T-cell (primary cell): ENCODE results near the gene KIAA0513. TPM values are rescaled to one million over a fixed set of nuclear protein-coding genes. Genes with fewer than 3 reads are reported as not detected.
A peak's percentile ranks its signal among the peaks of the same experiment; 100 is the strongest.
"Not testable (repeated sequence)": the region's sequence is repeated elsewhere in the genome, so short reads cannot be mapped to it uniquely, and the experiment has no call there.

Source experiments
- ATAC-seq, 4 experiments: fragments of 200-7000 bp in 3 of 4; fragments of 150-1000 bp in 1 of 4; cut with Tn5 transposase; replicated peaks in 1 of 4; 1 replicate in 3 of 4; 2 replicates in 1 of 4; pipeline ENCODE4 v1.10.0; 2021; ENCODE audit warnings: moderate library complexity in 3 of 4, mild to moderate bottlenecking in 2 of 4, moderate number of reproducible peaks in 1 of 4
- CTCF ChIA-PET, 2 donors: fragments of 300-600 bp; sonication (Branson Sonifier 250); formaldehyde crosslinking; loops; one replicate each; lab custom pipeline; 2022; ENCODE audit warnings: antibody characterized with exemption in 2 of 2; lab: Charles Lee
- POLR2A ChIA-PET, 2 donors: fragments of 300-600 bp; sonication (Branson Sonifier 250); formaldehyde crosslinking; loops; one replicate each; lab custom pipeline; 2022; ENCODE audit warnings: antibody characterized with exemption in 2 of 2; lab: Charles Lee
- DNase-seq, 35 experiments: peaks; one replicate each; pipeline versions ENCODE4 v3.0.0 to v3.0.0-alpha.2; 2013 to 2023
- H3K27ac ChIP-seq: one replicate; pipeline ENCODE4 v1.5.1; 2013; ENCODE audit warnings: low read length
- H3K27me3 ChIP-seq, 2 experiments: replicated peaks in 1 of 2; 1 replicate in 1 of 2; 2 replicates in 1 of 2; pipeline versions ENCODE4 v1.6.1 to v1.7.0; 2013; ENCODE audit warnings: low read length in 1 of 2, mixed read lengths in 1 of 2; ENCODE audit not compliant: control insufficient read depth in 2 of 2, insufficient read depth in 2 of 2; ENCODE audit errors: extremely low read depth in 1 of 2
- H3K36me3 ChIP-seq, 2 donors: 1 replicate in 1 of 2; 2 replicates in 1 of 2; pipeline versions ENCODE4 v1.6.1 to v1.7.0; 2013; ENCODE audit warnings: low read length in 1 of 2; ENCODE audit not compliant: control insufficient read depth in 2 of 2, insufficient read depth in 1 of 2; ENCODE audit errors: extremely low read depth in 1 of 2
- H3K4me1 ChIP-seq, 2 experiments: 1 replicate in 1 of 2; 2 replicates in 1 of 2; pipeline versions ENCODE4 v1.6.1 to v1.7.0; 2013; ENCODE audit warnings: low read length in 2 of 2, mixed read lengths in 1 of 2; ENCODE audit not compliant: insufficient read depth in 2 of 2, control insufficient read depth in 1 of 2; ENCODE audit errors: extremely low read depth in 1 of 2
- H3K4me3 ChIP-seq, 2 donors: 1 replicate in 1 of 2; 2 replicates in 1 of 2; pipeline versions ENCODE4 v1.5.1 to v1.7.0; 2013; ENCODE audit warnings: mild to moderate bottlenecking in 2 of 2, low read length in 1 of 2, moderate library complexity in 1 of 2; ENCODE audit not compliant: control insufficient read depth in 1 of 2; ENCODE audit errors: extremely low read depth in 1 of 2
- H3K9me3 ChIP-seq: 2 replicates; pipeline ENCODE4 v1.7.0; 2013
- H3K27ac Mint-ChIP-seq, 2 donors: one replicate each; pipeline ENCODE4 v1.8.0; 2020 to 2021; ENCODE audit warnings: mild to moderate bottlenecking in 2 of 2, mixed read lengths in 2 of 2
- H3K27me3 Mint-ChIP-seq, 2 donors: one replicate each; pipeline ENCODE4 v1.8.0; 2021 to 2022; ENCODE audit warnings: mixed read lengths in 2 of 2
- H3K36me3 Mint-ChIP-seq: one replicate; pipeline ENCODE4 v1.8.0; 2021; ENCODE audit warnings: mixed read lengths
- H3K4me1 Mint-ChIP-seq, 3 donors: one replicate each; pipeline ENCODE4 v1.8.0; 2020 to 2022; ENCODE audit warnings: mixed read lengths in 3 of 3, mild to moderate bottlenecking in 1 of 3
- H3K4me3 Mint-ChIP-seq, 3 donors: one replicate each; pipeline ENCODE4 v1.8.0; 2020 to 2022; ENCODE audit warnings: mild to moderate bottlenecking in 3 of 3, mixed read lengths in 3 of 3, moderate library complexity in 3 of 3
- H3K9me3 Mint-ChIP-seq, 3 donors: one replicate each; pipeline ENCODE4 v1.8.0; 2020 to 2022; ENCODE audit warnings: mixed read lengths in 3 of 3
- WGBS: methylation state at CpG from one replicate; pipeline ENCODE4 v1.1.5; 2013; ENCODE audit warnings: missing lambda C conversion rate; ENCODE audit not compliant: insufficient coverage; 5-methylcytosine and 5-hydroxymethylcytosine counted together
- total RNA-seq, 35 experiments: library from RNA in 6 of 35; stranded (reverse) in 6 of 35; fragments of 120-200 nt in 1 of 35; gene quantifications; one replicate each; pipeline versions ENCODE4 v1.2.1 to v1.2.4 and lab custom pipeline; 2013 to 2026

Gene KIAA0513
- total RNA-seq, 5 donors from 2014 or later (not counting 1 experiment from before 2014, with no cell fraction given) = 9.2 to 19.7 (median 17.2) TPM

- Mint-ChIP-seq H3K4me1 (peaks cover 9 to 13% (median 10%) of the 10 kb centered on the region in 3 donors), H3K9me3 (no peaks in the 10 kb centered on the region), H3K36me3 (no peaks in the 10 kb centered on the region), H3K27me3 (no peaks in the 10 kb centered on the region), H3K27ac (peak overlapping the region in 1 of 2 donors; percentile 28), H3K4me3 (no peak overlapping the region)
- Histone ChIP-seq H3K27ac (no peak overlapping the region), H3K36me3 (no peaks in the 10 kb centered on the region), H3K4me3 (no peak overlapping the region), H3K27me3 (peaks cover 0 to 3% of the 10 kb centered on the region in 2 experiments), H3K4me1 (peaks cover 0 to 14% of the 10 kb centered on the region in 2 experiments), H3K9me3 (no peaks in the 10 kb centered on the region)
- DNase-seq = no peak
- WGBS = 96% methylated on average over 12 of the region's 14 CpGs
- CTCF ChIA-PET = interaction anchor here in 1 of 2 donors (1.2 kb wide), 1 partner anchor 10 kb away, joined by 5 read pairs; no protein-coding TSS in a partner anchor
- no peak for ATAC-seq
- POLR2A ChIA-PET = no interaction called here
These were observed 85.7 kb downstream of the KIAA0513 start for GRCh38 chr16:85113168-85113733.

DNA sequence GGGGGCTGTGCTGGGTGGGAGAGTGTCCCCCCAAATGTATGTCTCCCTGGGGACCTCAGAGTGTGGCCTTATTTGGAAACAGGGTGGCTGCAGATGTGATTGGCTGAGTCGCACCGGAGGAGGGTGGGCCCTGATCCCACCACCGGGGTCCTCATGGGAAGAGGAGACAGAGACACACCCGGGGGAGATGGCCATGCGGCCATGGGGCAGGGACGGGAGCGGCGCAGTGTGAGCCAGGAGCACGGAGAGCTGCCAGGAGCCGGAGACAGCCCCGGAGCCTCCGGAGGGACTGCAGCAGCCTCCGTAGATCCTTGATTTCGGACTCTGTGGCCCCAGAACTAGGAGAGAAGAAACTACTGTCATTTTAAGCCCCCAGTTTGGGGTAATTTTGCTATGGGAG is 86.3 kb downstream of the KIAA0513 start:
- CTCF ChIA-PET = interaction anchor here in 1 of 2 donors (1.1 to 1.2 kb wide), 2 partner anchors 9 to 13 kb away, joined by 3 to 5 read pairs; no protein-coding TSS in a partner anchor
- H3K27ac Mint-ChIP-seq = no peak overlapping the region

DNA sequence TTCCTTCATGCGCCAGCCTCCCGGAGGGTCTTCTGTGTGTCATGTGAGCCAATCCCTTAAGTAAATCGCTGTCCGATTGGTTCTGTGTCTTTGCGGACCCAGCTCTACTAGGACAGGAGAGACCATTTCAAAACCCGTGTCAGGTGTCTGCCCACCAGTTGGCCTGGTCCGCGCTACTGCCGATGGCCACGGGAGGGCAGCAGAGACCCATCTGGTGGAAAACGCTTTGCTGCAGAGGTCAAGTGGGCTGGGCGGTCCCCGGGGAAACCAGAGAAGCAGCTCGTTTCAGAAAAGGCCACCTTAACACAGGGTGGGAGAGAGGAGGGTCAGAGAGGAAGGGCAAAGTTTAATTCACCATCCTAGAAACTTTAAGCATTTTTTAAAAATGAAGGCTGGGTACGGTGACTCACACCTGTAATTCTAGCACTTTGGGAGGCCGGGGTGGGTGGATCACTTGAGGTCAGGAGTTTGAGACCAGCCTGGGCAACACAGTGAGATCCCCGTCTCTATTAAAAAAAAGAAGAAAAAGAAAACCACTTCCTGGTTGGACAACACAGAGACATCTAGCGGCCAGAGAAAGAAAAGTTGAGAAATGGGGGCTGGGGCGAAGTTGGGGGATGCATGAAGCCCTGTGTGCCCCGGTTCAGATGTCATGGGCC is 87.4 kb downstream of the KIAA0513 start:
- POLR2A ChIA-PET = no interaction called here
- H3K27ac ChIP-seq = peak overlapping the region; percentile 0
- no peaks in the 10 kb centered on the region for H3K36me3 Mint-ChIP-seq
- ATAC-seq (peak; percentile 77 to 88 (median 83)), DNase-seq (peak; percentile 31 to 82 (median 68))
- peaks cover 0 to 3% of the 10 kb centered on the region in 2 experiments for H3K27me3 ChIP-seq
- peak overlapping the region; percentile 63 to 78 (median 65) for H3K4me3 Mint-ChIP-seq
- H3K9me3 Mint-ChIP-seq = no peaks in the 10 kb centered on the region
- no peaks in the 10 kb centered on the region for H3K27me3 Mint-ChIP-seq
- H3K27ac Mint-ChIP-seq = peak overlapping the region; percentile 13 to 53
- peaks cover 0 to 14% of the 10 kb centered on the region in 2 experiments for H3K4me1 ChIP-seq
- no peaks in the 10 kb centered on the region for H3K36me3 ChIP-seq
- peak overlapping the region; percentile 2 to 44 for H3K4me3 ChIP-seq
- no peaks in the 10 kb centered on the region for H3K9me3 ChIP-seq
- H3K4me1 Mint-ChIP-seq = peaks cover 9 to 11% (median 10%) of the 10 kb centered on the region in 3 donors
- WGBS = 10% methylated on average over 11 of the region's 20 CpGs
- CTCF ChIA-PET = interaction anchor here (0.6 to 1.2 kb wide), 9 partner anchors 8 to 937 kb away, joined by 3 to 5 read pairs (median 3); no protein-coding TSS in a partner anchor

More for the DNA sequence above, 86.3 kb downstream of the KIAA0513 start:
- peaks cover 0 to 14% of the 10 kb centered on the region in 2 experiments for H3K4me1 ChIP-seq
- H3K27ac ChIP-seq = no peak overlapping the region
- no peak for DNase-seq
- H3K36me3 ChIP-seq = no peaks in the 10 kb centered on the region
- no peak for ATAC-seq
- Mint-ChIP-seq H3K4me1 (peaks cover 9 to 13% (median 10%) of the 10 kb centered on the region in 3 donors), H3K36me3 (no peaks in the 10 kb centered on the region), H3K4me3 (no peak overlapping the region), H3K27me3 (no peaks in the 10 kb centered on the region), H3K9me3 (no peaks in the 10 kb centered on the region)
- WGBS = 83% methylated on average over 12 of the region's 14 CpGs
- H3K27me3 ChIP-seq = peaks cover 0 to 3% of the 10 kb centered on the region in 2 experiments
- no peaks in the 10 kb centered on the region for H3K9me3 ChIP-seq
- no peak overlapping the region for H3K4me3 ChIP-seq
- POLR2A ChIA-PET = no interaction called here

GRCh38 chr16:85117418-85117817 is 89.8 kb downstream of the KIAA0513 start:
- no peak for DNase-seq
- POLR2A ChIA-PET = no interaction called here
- no peaks in the 10 kb centered on the region for H3K27me3 Mint-ChIP-seq
- H3K36me3 Mint-ChIP-seq = no peaks in the 10 kb centered on the region
- 77% methylated on average over 6 of the region's 12 CpGs for WGBS
- no peak for ATAC-seq
- no peaks in the 10 kb centered on the region for H3K9me3 ChIP-seq
- no peaks in the 10 kb centered on the region for H3K9me3 Mint-ChIP-seq
- no peak overlapping the region for H3K4me3 Mint-ChIP-seq
- no peak overlapping the region for H3K4me3 ChIP-seq
- CTCF ChIA-PET = no interaction called here
- no peaks in the 10 kb centered on the region for H3K36me3 ChIP-seq
- no peak overlapping the region for H3K27ac Mint-ChIP-seq
- H3K27me3 ChIP-seq = peaks cover 0 to 3% of the 10 kb centered on the region in 2 experiments
- H3K27ac ChIP-seq = no peak overlapping the region
- peaks cover 0 to 14% of the 10 kb centered on the region in 2 experiments for H3K4me1 ChIP-seq
- peaks cover 9 to 11% (median 10%) of the 10 kb centered on the region in 3 donors for H3K4me1 Mint-ChIP-seq

- ATAC-seq = no peak
- H3K27ac ChIP-seq = no peak overlapping the region
- Mint-ChIP-seq H3K4me3 (no peak overlapping the region), H3K36me3 (no peaks in the 10 kb centered on the region), H3K9me3 (no peaks in the 10 kb centered on the region), H3K27me3 (no peaks in the 10 kb centered on the region), H3K27ac (no peak overlapping the region), H3K4me1 (peaks cover 3 to 7% (median 6%) of the 10 kb centered on the region in 3 donors)
- WGBS = 100% methylated on average over 1 of the region's 4 CpGs
- ChIA-PET CTCF (no interaction called here), POLR2A (no interaction called here)
- no peak overlapping the region for H3K4me3 ChIP-seq
- H3K36me3 ChIP-seq = no peaks in the 10 kb centered on the region
- H3K4me1 ChIP-seq = peaks cover 0 to 7% of the 10 kb centered on the region in 2 experiments
- no peaks in the 10 kb centered on the region for H3K27me3 ChIP-seq
- DNase-seq = no peak
- H3K9me3 ChIP-seq = no peaks in the 10 kb centered on the region
These were observed 92.4 kb downstream of the KIAA0513 start for GRCh38 chr16:85120006-85120340.

DNA sequence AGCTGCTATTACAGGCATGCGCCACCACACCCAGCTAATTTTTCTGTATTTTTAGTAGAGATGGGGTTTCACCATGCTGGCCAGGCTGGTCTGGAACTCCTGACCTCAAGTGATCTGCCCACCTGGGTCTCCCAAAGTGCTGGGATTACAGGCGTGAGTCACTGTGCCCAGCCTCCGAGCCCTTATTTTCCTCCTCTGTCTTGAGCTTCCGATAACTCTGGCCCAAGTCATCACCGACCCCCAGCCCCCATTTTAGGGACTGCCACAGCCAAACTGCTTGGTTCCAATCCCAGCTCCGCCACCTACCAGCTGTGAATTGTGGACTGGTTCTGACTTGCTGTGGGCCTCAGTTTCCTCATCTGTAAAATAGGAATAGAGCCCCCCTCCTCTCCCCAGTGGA is 95.8 kb downstream of the KIAA0513 start:
- CTCF ChIA-PET = interaction anchor here (0.7 kb wide), 3 partner anchors 9 to 628 kb away, joined by 4 to 5 read pairs (median 5); no protein-coding TSS in a partner anchor

More for the DNA sequence above, 95.8 kb downstream of the KIAA0513 start:
- not testable (repeated sequence) for H3K36me3 ChIP-seq, H3K4me3 ChIP-seq, H3K27ac Mint-ChIP-seq, ATAC-seq, H3K27me3 Mint-ChIP-seq, H3K9me3 ChIP-seq, H3K4me1 ChIP-seq, H3K27me3 ChIP-seq, H3K36me3 Mint-ChIP-seq, DNase-seq, H3K27ac ChIP-seq, H3K9me3 Mint-ChIP-seq, H3K4me3 Mint-ChIP-seq, H3K4me1 Mint-ChIP-seq
- POLR2A ChIA-PET = interaction anchor here (0.6 to 0.7 kb wide), 4 partner anchors 20 to 1411 kb away, joined by 4 to 8 read pairs (median 5); no protein-coding TSS in a partner anchor
- 95% methylated on average over 3 of the region's 6 CpGs for WGBS
